Hematopoietic multipotent progenitor cell treated with erythropoietin and hydrocortisone succinate and interleukin-3 and kit ligand, for 15 days (in vitro differentiated cells): ENCODE data around the gene ITPRID1.

Experiments used
- DNase-seq: peaks from one replicate; pipeline ENCODE4 v3.0.0-alpha.2; 2015; ENCODE audit warnings: low spot score

Gene ITPRID1

GRCh38 chr7:31633894-31634494 is 120.1 kb downstream of the ITPRID1 start:
- DNase-seq, result peak; percentile 4

- no peak for DNase-seq
Observed at GRCh38 chr7:31640381-31640780, 126.5 kb downstream of the ITPRID1 start.

- no peak for DNase-seq
Observed at GRCh38 chr7:31642681-31643115, 128.8 kb downstream of the ITPRID1 start.

GRCh38 chr7:31646942-31647341 is 133.1 kb downstream of the ITPRID1 start:
- no peak for DNase-seq

- no peak for DNase-seq
Observed at GRCh38 chr7:31647511-31647910, 133.6 kb downstream of the ITPRID1 start.

- DNase-seq, result no peak
Observed at GRCh38 chr7:31648288-31648687, 134.4 kb downstream of the ITPRID1 start.

GRCh38 chr7:31648880-31649279 is 135.0 kb downstream of the ITPRID1 start:
- DNase-seq, result no peak

- no peak for DNase-seq
Observed at GRCh38 chr7:31651234-31652062, 137.6 kb downstream of the ITPRID1 start.

- no peak for DNase-seq
Observed at GRCh38 chr7:31652063-31652326, 138.1 kb downstream of the ITPRID1 start.

GRCh38 chr7:31663072-31663471 is 149.2 kb downstream of the ITPRID1 start:
- DNase-seq, result no peak

- no peak for DNase-seq
Observed at GRCh38 chr7:31664890-31665289, 151.0 kb downstream of the ITPRID1 start.

- DNase-seq, result no peak
Observed at GRCh38 chr7:31665546-31665945, 151.7 kb downstream of the ITPRID1 start.

GRCh38 chr7:31669461-31669860 is 155.6 kb downstream of the ITPRID1 start:
- no peak for DNase-seq

GRCh38 chr7:31679574-31680305 is 165.8 kb downstream of the ITPRID1 start:
- DNase-seq, result no peak

GRCh38 chr7:31683445-31684225 is 169.7 kb downstream of the ITPRID1 start:
- no peak for DNase-seq

GRCh38 chr7:31687024-31687748 is 173.3 kb downstream of the ITPRID1 start, which contains the start of gene PPP1R17:
Gene PPP1R17, plus strand, starts transcription at chr7:31687215. Its CDS starts 5,227 bp downstream, at chr7:31692442.
- no peak for DNase-seq

- DNase-seq, result no peak
Observed at GRCh38 chr7:31688372-31688771, 174.5 kb downstream of the ITPRID1 start.

- DNase-seq, result no peak
Observed at GRCh38 chr7:31688996-31689395, 175.1 kb downstream of the ITPRID1 start.

GRCh38 chr7:31690935-31691334 is 177.0 kb downstream of the ITPRID1 start:
- DNase-seq, result no peak

GRCh38 chr7:31692451-31692850 is 178.6 kb downstream of the ITPRID1 start:
- DNase-seq, result no peak

GRCh38 chr7:31692871-31693270 is 179.0 kb downstream of the ITPRID1 start:
- no peak for DNase-seq
